ENCODE results near the gene PIM2. TPM values are rescaled to one million over a fixed set of nuclear protein-coding genes. Genes with fewer than 3 reads are reported as not detected.

PIM2 gene
- total and polyA plus RNA-seq, 9 of the 15 experiments (the other 6 are each of a cell fraction or from before 2014, with no cell fraction given): 67.6 to 191 (median 108) TPM

DNA sequence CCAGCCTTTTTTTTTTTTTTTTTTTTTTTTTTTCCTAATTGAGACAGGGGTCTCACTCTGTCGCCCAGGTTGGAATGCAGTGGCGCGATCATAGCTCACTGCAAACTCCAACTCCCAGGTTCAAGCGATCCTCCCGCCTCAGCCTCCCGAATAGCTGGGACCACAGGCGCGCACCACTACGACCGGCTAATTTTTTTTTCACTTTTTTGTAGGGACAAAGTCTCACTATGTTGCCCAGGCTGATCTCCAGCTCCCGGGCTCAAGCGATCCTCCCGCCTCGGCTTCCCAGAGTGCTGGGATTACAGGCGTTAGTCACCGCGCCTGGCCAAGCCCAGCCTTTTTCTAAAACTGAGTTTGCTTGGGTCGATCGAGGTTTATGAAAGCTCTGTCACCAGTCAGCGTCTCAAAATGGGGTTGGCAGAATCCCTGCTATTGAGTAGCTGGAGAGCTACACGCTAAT lies 39.8 kb upstream of the PIM2 start (continued):
- TF ChIP-seq PHF8 (IDR thresholded peaks at IDR 0.05; ENCODE audit: borderline replicate concordance, low read length): peak; percentile 16; the same call in 1 of the 2 replicates
- peak; percentile 33 for TF ChIP-seq TAF1 (IDR thresholded peaks at IDR 0.05; ENCODE audit: control insufficient read depth, extremely low read depth, insufficient read depth, low read length, severe bottlenecking)
- no peak for TF ChIP-seq NFIC (IDR thresholded peaks at IDR 0.05)
- TF ChIP-seq NRF1 (conservative IDR thresholded peaks at IDR 0.05 in 1 of 2, IDR thresholded peaks at IDR 0.05 in 1 of 2): peak; percentile 86 to 88
- TF ChIP-seq HLTF (IDR thresholded peaks at IDR 0.05): no peak
- TF ChIP-seq POLR2A (conservative IDR thresholded peaks at IDR 0.05): 0 out of 2 replicates have a peak, but pooled peaks have one; percentile 55
- peak in 1 of 3 experiments; percentile 60 for TF ChIP-seq YY1 (IDR thresholded peaks at IDR 0.05; ENCODE audit: borderline replicate concordance in 1 of 3, control insufficient read depth in 1 of 3, extremely low read depth in 1 of 3, insufficient read depth in 3 of 3, insufficient read length in 1 of 3, insufficient replicate concordance in 2 of 3, low read depth in 1 of 3, low read length in 2 of 3)
- peak; percentile 43; the same call in 1 of the 2 replicates for TF ChIP-seq ZBTB7A (IDR thresholded peaks at IDR 0.05; ENCODE audit: borderline replicate concordance, control insufficient read depth, low read depth, low read length)
- TF ChIP-seq SAP30 (IDR thresholded peaks at IDR 0.05; ENCODE audit: borderline replicate concordance, insufficient read depth, low read depth, low read length, poor library complexity, severe bottlenecking): no peak
- no peak for TF ChIP-seq SMC3 (conservative IDR thresholded peaks at IDR 0.05; ENCODE audit: insufficient read depth, low read depth, low read length)
- TF ChIP-seq MLLT1 (IDR thresholded peaks at IDR 0.05): 0 out of 4 replicates have a peak, but pooled peaks of 1 of the 2 experiments have one; percentile 18

Data from K562 (cell line).